GM12872 (cell line): ENCODE results near the gene SRSF5.

Experiments used
- CTCF ChIP-seq: IDR thresholded peaks from 3 replicates; pipeline ENCODE4 v1.5.1; 2011; ENCODE audit warnings: low read depth, mild to moderate bottlenecking, low read length, moderate library complexity; ENCODE audit not compliant: insufficient read depth

SRSF5 gene

DNA sequence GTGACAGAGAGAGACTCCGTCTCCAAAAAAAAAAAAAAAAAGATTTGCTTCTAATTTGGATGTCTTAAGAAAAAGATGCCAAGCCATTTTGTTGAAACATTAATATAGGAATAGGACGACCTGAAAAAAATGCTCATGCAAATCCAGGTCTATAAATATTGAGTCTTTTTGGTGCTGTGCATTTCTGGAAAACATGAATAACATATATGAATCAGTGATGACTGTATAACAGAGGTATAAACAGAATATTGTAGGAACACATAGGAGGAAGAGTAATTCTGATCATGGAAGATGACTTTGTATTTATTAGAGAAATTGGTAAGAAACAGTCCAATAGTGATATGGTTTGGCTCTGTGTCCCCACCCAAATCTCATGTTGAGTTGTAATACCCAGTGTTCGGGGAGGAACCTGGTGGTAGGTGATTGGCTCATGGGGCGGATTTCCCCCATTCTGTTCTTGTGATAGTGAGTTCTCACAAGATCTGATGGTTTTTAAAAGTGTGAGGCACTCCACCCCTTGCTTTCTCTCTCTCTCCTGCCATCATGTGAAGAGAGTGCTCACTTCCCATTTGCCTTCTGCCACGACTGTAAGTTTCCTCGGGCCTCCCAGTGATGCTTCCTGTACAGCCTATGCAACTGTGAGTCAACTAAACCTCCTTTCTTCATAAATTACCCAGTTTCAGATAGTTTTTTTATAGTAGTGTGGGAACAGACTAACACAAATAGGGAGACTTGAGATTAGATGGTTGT lies 3.0 kb upstream of the SRSF5 start:
- TF ChIP-seq CTCF = no peak

GRCh38 chr14:69767369-69767999 lies 542 bp downstream of the SRSF5 start:
- TF ChIP-seq CTCF = no peak

DNA sequence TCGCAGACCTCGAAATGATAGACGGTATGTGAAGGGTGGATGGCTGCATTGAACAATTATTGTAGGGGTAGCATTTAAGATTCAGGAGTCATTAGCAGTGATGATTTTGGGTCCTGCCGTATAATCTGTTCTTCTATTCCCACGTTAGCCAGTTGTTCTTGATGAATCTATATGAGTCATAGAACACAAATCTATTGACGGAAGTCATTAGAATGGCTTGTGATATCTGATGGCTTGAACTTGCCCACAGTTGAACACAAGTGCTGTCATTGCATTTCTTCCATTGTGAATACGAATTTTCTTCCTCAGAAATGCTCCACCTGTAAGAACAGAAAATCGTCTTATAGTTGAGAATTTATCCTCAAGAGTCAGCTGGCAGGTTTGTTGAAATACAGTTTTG lies 1.9 kb downstream of the SRSF5 start:
- TF ChIP-seq CTCF = no peak

DNA sequence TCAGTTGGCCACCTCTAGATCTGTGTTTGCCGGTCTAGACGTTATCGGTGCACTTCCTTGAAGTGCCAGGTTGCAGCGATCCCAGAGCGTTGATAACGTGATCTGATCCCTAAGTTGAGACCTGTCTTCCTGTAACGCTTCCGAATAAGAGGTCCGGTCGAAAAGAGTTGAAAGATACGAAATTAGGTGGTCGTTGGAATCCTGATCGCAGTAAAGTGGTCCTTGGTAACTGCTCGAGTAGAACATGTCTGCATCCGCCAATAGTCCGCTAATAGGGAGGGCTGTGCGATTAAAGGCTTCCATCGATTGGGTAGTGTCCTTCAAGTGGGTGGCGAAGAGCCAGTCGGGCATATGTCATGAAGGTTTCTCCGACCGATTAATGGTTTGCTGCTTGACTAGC lies 2.7 kb downstream of the SRSF5 start:
- TF ChIP-seq CTCF = no peak

DNA sequence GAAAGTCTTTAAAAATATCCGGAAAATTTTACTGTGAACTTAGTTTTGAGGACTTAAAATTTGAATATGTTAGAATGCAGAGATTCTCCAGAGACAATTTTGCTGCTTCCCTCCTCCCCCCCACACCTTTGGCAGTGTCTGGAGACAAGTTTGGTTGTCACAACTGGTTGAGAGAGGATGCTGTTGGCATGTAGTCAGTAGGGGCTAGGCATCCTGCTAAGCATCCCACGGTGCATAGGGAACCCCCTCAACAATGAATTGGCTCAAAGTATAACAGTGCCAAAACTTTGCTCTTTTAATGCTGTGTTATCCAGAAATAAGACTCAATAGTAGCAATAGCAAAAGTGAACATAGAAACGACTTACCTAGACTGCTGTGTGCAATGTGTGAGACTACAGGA lies 3.6 kb downstream of the SRSF5 start:
- TF ChIP-seq CTCF = no peak

- TF ChIP-seq CTCF = no peak
Observed at GRCh38 chr14:69771136-69771535, 4.2 kb downstream of the SRSF5 start.

DNA sequence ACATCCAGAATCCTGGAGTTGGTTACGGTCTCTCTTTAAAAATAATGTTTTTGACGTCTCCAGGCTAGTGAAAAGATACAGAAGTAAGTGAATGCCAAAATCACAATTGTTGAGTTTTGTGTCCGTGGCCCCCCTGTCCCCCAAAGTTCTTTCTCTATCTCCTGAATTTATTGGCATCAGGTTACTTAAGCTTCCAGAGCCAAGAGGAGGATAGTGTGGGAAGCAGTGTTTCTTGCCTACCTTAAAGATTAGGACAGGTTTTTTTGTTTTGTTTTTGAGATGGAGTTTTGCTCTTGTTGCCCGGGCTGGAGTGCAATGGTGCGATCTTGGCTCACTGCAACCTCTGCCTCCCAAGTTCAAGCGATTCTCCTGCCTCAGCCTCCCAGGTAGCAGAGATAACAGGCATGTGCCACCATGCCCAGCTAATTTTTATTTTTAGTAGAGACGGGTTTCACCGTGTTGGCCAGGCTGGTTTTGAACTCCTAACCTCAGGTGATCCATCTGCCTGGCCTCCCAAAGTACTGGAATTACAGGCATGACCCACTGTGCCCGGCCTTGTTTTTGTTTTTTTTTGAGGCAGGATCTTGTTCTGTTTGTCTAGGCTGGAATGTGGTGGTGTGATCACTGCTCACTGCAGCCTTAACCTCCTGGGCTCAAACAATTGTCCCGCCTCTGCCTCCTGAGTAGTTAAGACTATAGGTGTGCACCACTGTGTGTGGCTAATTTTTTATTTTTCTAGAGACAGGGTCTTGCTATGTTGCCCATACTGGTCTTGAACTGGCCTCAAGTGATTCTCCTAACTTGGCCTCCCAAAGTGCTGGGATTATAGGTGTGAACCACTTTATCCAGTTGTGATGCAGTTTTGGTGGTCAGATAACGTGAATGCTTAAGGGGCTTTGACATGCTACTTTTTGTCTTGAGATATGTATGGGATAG lies 5.4 kb downstream of the SRSF5 start:
- TF ChIP-seq CTCF = no peak
